ENCODE measurements around the gene ZMIZ1. TPM values are rescaled to one million over a fixed set of nuclear protein-coding genes. Genes with fewer than 3 reads are reported as not detected.

Gene ZMIZ1
- total RNA-seq, 1 experiment from 2014 or later: 34.2 TPM

GRCh38 chr10:79165070-79165778 is 96.5 kb downstream of the ZMIZ1 start:
- H3K4me3 ChIP-seq (ENCODE audit: low read depth in 2 of 2, low read length in 2 of 2): no peak overlapping the region
- no peak overlapping the region for H3K27ac ChIP-seq (ENCODE audit: low read length)
- ChIA-PET CTCF (interaction anchor here (0.9 kb wide), 1 partner anchor 30 kb away, joined by 4 read pairs; no protein-coding TSS in a partner anchor), POLR2A (no interaction called here)
- no peak for ATAC-seq
- H3K27me3 ChIP-seq (ENCODE audit: control insufficient read depth, insufficient read depth, low read length): no peaks in the 10 kb centered on the region
- H3K9me3 ChIP-seq (ENCODE audit: control insufficient read depth, insufficient read depth, low read depth, low read length): no peaks in the 10 kb centered on the region
- intact Hi-C loops (cut with micrococcal nuclease; ENCODE audit: unreplicated experiment) (no loop called here), in situ Hi-C loops (cut with HindIII; ENCODE audit: low pct_unique_long_range_greater_than_20kb, low sequenced_read_pairs) (no loop called here)
- H3K4me1 ChIP-seq (ENCODE audit: control insufficient read depth, insufficient read depth, low read length): peaks cover 21% of the 10 kb centered on the region
- DNase-seq (ENCODE audit: low read depth, low spot score): no peak
- TF ChIP-seq SIN3A (IDR thresholded peaks at IDR 0.05; ENCODE audit: borderline replicate concordance, insufficient read depth, low read depth, low read length): no peak
- TF ChIP-seq, protein P1, sequence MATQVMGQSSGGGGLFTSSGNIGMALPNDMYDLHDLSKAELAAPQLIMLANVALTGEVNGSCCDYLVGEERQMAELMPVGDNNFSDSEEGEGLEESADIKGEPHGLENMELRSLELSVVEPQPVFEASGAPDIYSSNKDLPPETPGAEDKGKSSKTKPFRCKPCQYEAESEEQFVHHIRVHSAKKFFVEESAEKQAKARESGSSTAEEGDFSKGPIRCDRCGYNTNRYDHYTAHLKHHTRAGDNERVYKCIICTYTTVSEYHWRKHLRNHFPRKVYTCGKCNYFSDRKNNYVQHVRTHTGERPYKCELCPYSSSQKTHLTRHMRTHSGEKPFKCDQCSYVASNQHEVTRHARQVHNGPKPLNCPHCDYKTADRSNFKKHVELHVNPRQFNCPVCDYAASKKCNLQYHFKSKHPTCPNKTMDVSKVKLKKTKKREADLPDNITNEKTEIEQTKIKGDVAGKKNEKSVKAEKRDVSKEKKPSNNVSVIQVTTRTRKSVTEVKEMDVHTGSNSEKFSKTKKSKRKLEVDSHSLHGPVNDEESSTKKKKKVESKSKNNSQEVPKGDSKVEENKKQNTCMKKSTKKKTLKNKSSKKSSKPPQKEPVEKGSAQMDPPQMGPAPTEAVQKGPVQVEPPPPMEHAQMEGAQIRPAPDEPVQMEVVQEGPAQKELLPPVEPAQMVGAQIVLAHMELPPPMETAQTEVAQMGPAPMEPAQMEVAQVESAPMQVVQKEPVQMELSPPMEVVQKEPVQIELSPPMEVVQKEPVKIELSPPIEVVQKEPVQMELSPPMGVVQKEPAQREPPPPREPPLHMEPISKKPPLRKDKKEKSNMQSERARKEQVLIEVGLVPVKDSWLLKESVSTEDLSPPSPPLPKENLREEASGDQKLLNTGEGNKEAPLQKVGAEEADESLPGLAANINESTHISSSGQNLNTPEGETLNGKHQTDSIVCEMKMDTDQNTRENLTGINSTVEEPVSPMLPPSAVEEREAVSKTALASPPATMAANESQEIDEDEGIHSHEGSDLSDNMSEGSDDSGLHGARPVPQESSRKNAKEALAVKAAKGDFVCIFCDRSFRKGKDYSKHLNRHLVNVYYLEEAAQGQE (IDR thresholded peaks at IDR 0.05; ENCODE audit: insufficient read depth in 1 of 2, low read depth in 2 of 2, low read length in 1 of 2): no peak
- TF ChIP-seq TCF7L2 (IDR thresholded peaks at IDR 0.05; ENCODE audit: low read depth, low read length): no peak
- TF ChIP-seq, protein P2, sequence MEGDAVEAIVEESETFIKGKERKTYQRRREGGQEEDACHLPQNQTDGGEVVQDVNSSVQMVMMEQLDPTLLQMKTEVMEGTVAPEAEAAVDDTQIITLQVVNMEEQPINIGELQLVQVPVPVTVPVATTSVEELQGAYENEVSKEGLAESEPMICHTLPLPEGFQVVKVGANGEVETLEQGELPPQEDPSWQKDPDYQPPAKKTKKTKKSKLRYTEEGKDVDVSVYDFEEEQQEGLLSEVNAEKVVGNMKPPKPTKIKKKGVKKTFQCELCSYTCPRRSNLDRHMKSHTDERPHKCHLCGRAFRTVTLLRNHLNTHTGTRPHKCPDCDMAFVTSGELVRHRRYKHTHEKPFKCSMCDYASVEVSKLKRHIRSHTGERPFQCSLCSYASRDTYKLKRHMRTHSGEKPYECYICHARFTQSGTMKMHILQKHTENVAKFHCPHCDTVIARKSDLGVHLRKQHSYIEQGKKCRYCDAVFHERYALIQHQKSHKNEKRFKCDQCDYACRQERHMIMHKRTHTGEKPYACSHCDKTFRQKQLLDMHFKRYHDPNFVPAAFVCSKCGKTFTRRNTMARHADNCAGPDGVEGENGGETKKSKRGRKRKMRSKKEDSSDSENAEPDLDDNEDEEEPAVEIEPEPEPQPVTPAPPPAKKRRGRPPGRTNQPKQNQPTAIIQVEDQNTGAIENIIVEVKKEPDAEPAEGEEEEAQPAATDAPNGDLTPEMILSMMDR (IDR thresholded peaks at IDR 0.05): no peak
- no peak for TF ChIP-seq POLR2AphosphoS5 (IDR thresholded peaks at IDR 0.05; ENCODE audit: low read depth, low read length)
- BruUV-seq (replicated peaks): no TSS peak
- H3K36me3 ChIP-seq (ENCODE audit: control insufficient read depth, insufficient read depth, low read length): no peaks in the 10 kb centered on the region

DNA sequence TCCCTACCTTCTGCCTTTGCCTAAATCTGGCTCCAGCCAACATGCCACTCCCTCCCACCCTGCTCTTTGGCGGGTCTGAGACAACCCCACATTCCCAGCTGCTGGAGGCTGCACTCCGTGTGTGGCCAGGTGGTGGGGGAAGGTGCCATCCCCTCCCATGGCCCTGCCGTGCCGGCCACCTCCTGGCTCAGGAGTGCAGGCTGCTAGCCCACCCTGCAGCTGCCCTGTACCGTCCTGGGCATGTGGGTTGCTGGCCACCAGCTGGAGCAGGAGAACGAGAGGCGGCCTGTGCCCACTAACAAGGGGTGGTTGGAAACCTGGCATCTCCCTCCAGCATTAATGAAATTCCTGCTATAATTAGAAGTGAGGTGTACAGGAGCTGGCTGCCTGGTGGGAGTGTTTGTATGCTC is 97.6 kb downstream of the ZMIZ1 start:
- ChIA-PET POLR2A (no interaction called here), CTCF (no interaction called here)
- Histone ChIP-seq H3K4me3 (ENCODE audit: low read depth in 2 of 2, low read length in 2 of 2) (no peak overlapping the region), H3K4me1 (ENCODE audit: control insufficient read depth, insufficient read depth, low read length) (peaks cover 15% of the 10 kb centered on the region), H3K9me3 (ENCODE audit: control insufficient read depth, insufficient read depth, low read depth, low read length) (no peaks in the 10 kb centered on the region), H3K27me3 (ENCODE audit: control insufficient read depth, insufficient read depth, low read length) (no peaks in the 10 kb centered on the region), H3K27ac (ENCODE audit: low read length) (no peak overlapping the region), H3K36me3 (ENCODE audit: control insufficient read depth, insufficient read depth, low read length) (no peaks in the 10 kb centered on the region)
- no peak for TF ChIP-seq SIN3A (IDR thresholded peaks at IDR 0.05; ENCODE audit: borderline replicate concordance, insufficient read depth, low read depth, low read length)
- TF ChIP-seq, protein P1 (IDR thresholded peaks at IDR 0.05; ENCODE audit: insufficient read depth in 1 of 2, low read depth in 2 of 2, low read length in 1 of 2): no peak
- no peak for TF ChIP-seq TCF7L2 (IDR thresholded peaks at IDR 0.05; ENCODE audit: low read depth, low read length)
- TF ChIP-seq, protein P2 (IDR thresholded peaks at IDR 0.05): no peak
- TF ChIP-seq POLR2AphosphoS5 (IDR thresholded peaks at IDR 0.05; ENCODE audit: low read depth, low read length): no peak
- intact Hi-C loops (cut with micrococcal nuclease; ENCODE audit: unreplicated experiment) (no loop called here), in situ Hi-C loops (cut with HindIII; ENCODE audit: low pct_unique_long_range_greater_than_20kb, low sequenced_read_pairs) (no loop called here)
- ATAC-seq: no peak
- no peak for DNase-seq (ENCODE audit: low read depth, low spot score)
- BruUV-seq (replicated peaks): no TSS peak
